ENCODE measurements around the gene ACOT11.
"Not testable (repeated sequence)": the region's sequence is repeated elsewhere in the genome, so short reads cannot be mapped to it uniquely, and the experiment has no call there.

DNA sequence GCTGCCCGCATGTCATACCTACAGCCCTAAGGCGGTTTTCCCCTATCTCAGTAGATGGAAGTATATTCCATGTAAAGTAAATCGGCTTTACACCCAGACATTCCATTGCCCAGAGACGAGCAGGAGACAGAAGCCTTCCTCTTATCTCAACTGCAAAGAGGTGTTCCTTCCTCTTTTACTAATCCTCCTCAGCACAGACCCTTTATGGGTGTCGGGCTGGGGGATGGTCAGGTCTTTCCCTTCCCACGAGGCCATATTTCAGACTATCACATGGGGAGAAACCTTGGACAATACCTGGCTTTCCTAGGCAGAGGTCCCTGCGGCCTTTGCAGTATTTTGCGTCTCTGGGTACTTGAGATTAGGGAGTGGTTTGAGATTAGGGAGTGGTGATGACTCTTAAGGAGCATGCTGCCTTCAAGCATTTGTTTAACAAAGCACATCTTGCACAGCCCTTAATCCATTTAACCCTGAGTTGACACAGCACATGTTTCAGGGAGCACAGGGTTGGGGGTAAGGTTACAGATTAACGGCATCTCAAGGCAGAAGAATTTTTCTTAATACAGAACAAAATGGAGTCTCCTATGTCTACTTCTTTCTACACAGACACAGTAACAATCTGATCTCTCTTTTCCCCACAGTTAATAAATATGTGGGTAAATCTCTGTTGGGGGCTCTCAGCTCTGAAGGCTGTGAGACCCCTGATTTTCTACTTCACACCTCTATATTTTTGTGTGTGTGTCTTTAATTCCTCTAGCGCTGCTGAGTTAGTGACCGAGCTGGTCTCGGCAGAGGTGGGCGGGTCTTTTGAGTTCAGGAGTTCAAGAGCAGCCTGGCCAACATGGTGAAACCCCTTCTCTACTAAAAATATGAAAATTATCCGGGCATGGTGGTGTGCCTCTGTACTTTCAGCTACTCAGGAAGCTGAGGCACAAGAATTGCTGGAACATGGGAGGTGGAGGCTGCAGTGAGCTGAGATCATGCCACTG is 88.7 kb downstream of the ACOT11 start:
- TF ChIP-seq, protein P1, sequence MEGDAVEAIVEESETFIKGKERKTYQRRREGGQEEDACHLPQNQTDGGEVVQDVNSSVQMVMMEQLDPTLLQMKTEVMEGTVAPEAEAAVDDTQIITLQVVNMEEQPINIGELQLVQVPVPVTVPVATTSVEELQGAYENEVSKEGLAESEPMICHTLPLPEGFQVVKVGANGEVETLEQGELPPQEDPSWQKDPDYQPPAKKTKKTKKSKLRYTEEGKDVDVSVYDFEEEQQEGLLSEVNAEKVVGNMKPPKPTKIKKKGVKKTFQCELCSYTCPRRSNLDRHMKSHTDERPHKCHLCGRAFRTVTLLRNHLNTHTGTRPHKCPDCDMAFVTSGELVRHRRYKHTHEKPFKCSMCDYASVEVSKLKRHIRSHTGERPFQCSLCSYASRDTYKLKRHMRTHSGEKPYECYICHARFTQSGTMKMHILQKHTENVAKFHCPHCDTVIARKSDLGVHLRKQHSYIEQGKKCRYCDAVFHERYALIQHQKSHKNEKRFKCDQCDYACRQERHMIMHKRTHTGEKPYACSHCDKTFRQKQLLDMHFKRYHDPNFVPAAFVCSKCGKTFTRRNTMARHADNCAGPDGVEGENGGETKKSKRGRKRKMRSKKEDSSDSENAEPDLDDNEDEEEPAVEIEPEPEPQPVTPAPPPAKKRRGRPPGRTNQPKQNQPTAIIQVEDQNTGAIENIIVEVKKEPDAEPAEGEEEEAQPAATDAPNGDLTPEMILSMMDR (IDR thresholded peaks at IDR 0.05; ENCODE audit: insufficient read depth, low read length): not testable (repeated sequence)
- TF ChIP-seq POLR2AphosphoS5 (IDR thresholded peaks at IDR 0.05; ENCODE audit: low read depth): not testable (repeated sequence)
- TF ChIP-seq, protein P2, sequence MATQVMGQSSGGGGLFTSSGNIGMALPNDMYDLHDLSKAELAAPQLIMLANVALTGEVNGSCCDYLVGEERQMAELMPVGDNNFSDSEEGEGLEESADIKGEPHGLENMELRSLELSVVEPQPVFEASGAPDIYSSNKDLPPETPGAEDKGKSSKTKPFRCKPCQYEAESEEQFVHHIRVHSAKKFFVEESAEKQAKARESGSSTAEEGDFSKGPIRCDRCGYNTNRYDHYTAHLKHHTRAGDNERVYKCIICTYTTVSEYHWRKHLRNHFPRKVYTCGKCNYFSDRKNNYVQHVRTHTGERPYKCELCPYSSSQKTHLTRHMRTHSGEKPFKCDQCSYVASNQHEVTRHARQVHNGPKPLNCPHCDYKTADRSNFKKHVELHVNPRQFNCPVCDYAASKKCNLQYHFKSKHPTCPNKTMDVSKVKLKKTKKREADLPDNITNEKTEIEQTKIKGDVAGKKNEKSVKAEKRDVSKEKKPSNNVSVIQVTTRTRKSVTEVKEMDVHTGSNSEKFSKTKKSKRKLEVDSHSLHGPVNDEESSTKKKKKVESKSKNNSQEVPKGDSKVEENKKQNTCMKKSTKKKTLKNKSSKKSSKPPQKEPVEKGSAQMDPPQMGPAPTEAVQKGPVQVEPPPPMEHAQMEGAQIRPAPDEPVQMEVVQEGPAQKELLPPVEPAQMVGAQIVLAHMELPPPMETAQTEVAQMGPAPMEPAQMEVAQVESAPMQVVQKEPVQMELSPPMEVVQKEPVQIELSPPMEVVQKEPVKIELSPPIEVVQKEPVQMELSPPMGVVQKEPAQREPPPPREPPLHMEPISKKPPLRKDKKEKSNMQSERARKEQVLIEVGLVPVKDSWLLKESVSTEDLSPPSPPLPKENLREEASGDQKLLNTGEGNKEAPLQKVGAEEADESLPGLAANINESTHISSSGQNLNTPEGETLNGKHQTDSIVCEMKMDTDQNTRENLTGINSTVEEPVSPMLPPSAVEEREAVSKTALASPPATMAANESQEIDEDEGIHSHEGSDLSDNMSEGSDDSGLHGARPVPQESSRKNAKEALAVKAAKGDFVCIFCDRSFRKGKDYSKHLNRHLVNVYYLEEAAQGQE (IDR thresholded peaks at IDR 0.05; ENCODE audit: insufficient replicate concordance, low read depth): not testable (repeated sequence)

Measured in HL-60 (cell line).